Endothelial cell (in vitro differentiated cells): ENCODE results near the gene CSGALNACT2. TPM values are rescaled to one million over a fixed set of nuclear protein-coding genes. Genes with fewer than 3 reads are reported as not detected.

Experiments
- DNase-seq: peaks from one replicate; pipeline ENCODE4 v3.0.0; 2021; ENCODE audit warnings: low spot score
- H3K27ac Mint-ChIP-seq: one replicate; pipeline ENCODE4 v1.8.0; 2021; ENCODE audit warnings: mixed read lengths, inconsistent platforms; ENCODE audit not compliant: unreplicated experiment
- H3K27me3 Mint-ChIP-seq: one replicate; pipeline ENCODE4 v1.8.0; 2021; ENCODE audit warnings: mild to moderate bottlenecking, moderate library complexity, mixed read lengths, inconsistent platforms; ENCODE audit not compliant: unreplicated experiment
- H3K36me3 Mint-ChIP-seq: one replicate; pipeline ENCODE4 v1.8.0; 2021; ENCODE audit warnings: mild to moderate bottlenecking, low read depth, mixed read lengths, inconsistent platforms; ENCODE audit not compliant: unreplicated experiment
- H3K4me1 Mint-ChIP-seq: one replicate; pipeline ENCODE4 v1.8.0; 2021; ENCODE audit warnings: mild to moderate bottlenecking, mixed read lengths, inconsistent platforms; ENCODE audit not compliant: unreplicated experiment
- H3K4me3 Mint-ChIP-seq: one replicate; pipeline ENCODE4 v1.8.0; 2021; ENCODE audit warnings: mild to moderate bottlenecking, mixed read lengths, inconsistent platforms; ENCODE audit not compliant: unreplicated experiment
- H3K9me3 Mint-ChIP-seq: one replicate; pipeline ENCODE4 v1.8.0; 2021; ENCODE audit warnings: mixed read lengths, inconsistent platforms; ENCODE audit not compliant: unreplicated experiment
- total RNA-seq: library from RNA; stranded (reverse); fragmentation: NEBNext Ultra II Directional; extraction: Animal tissue kit (Norgen Biotek cat#: 25700); gene quantifications from one replicate; pipeline ENCODE4 v1.2.1, GENCODE V29; 2021; ENCODE audit not compliant: unreplicated experiment
- TF ChIP-seq, protein P1 (sequence below): fragments of 200-600 bp; sonication (generic); IDR thresholded peaks from one replicate; pipeline ENCODE4 v1.5.0; 2021; ENCODE audit warnings: antibody characterized with exemption; ENCODE audit not compliant: unreplicated experiment

CSGALNACT2 gene
- total RNA-seq, 1 donor from 2014 or later: 3.8 TPM

DNA sequence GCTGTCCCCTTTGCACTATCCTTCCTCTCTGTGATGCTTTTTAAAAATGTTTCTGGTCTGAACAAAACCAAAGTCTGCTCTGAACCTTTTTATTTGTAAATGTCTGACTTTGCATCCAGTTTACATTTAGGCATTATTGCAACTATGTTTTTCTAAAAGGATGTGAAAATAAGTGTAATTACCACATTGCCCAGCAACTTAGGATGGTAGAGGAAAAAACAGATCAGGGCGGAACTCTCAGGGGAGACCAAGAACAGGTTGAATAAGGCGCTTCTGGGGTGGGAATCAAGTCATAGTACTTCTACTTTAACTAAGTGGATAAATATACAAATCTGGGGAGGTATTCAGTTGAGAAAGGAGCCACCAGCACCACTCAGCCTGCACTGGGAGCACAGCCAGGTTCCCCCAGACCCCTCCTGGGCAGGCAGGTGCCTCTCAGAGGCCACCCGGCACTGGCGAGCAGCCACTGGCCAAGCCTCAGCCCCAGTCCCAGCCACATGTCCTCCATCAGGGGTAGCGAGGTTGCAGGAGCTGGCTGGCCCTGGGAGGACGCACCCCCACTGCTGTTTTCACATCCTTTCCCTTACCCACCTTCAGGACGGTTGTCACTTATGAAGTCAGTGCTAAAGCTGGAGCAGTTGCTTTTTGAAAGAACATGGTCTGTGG, 11.4 kb upstream of the CSGALNACT2 start:
- TF ChIP-seq, protein P1, sequence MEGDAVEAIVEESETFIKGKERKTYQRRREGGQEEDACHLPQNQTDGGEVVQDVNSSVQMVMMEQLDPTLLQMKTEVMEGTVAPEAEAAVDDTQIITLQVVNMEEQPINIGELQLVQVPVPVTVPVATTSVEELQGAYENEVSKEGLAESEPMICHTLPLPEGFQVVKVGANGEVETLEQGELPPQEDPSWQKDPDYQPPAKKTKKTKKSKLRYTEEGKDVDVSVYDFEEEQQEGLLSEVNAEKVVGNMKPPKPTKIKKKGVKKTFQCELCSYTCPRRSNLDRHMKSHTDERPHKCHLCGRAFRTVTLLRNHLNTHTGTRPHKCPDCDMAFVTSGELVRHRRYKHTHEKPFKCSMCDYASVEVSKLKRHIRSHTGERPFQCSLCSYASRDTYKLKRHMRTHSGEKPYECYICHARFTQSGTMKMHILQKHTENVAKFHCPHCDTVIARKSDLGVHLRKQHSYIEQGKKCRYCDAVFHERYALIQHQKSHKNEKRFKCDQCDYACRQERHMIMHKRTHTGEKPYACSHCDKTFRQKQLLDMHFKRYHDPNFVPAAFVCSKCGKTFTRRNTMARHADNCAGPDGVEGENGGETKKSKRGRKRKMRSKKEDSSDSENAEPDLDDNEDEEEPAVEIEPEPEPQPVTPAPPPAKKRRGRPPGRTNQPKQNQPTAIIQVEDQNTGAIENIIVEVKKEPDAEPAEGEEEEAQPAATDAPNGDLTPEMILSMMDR: no peak
- no peak for DNase-seq
- Mint-ChIP-seq H3K4me1 (no peaks in the 10 kb centered on the region), H3K4me3 (no peak overlapping the region), H3K9me3 (no peaks in the 10 kb centered on the region), H3K27ac (no peak overlapping the region), H3K27me3 (peaks cover 5% of the 10 kb centered on the region), H3K36me3 (no peaks in the 10 kb centered on the region)

DNA sequence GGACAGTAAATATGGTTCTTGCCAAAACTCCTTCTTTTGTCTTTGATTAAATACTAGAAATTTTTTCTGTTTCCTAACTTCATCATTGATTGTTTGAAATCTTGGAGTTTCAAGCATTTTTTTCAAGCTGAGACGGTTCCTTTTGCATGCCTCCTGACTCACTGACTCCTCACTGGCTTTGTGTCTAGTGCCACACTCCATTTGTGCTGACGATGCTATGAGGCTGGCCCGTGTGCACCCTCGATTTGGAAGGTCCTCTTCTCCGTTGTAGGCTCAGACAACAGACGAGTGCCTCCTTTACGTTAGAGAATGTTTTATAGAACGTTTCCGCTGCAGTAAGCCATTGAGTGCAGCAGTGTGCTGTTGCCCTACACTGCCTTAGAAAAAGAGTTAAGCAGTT, 10.8 kb upstream of the CSGALNACT2 start:
- no peaks in the 10 kb centered on the region for H3K36me3 Mint-ChIP-seq
- no peak overlapping the region for H3K4me3 Mint-ChIP-seq
- H3K27me3 Mint-ChIP-seq: peaks cover 5% of the 10 kb centered on the region
- DNase-seq: no peak
- H3K27ac Mint-ChIP-seq: no peak overlapping the region
- H3K9me3 Mint-ChIP-seq: no peaks in the 10 kb centered on the region
- no peaks in the 10 kb centered on the region for H3K4me1 Mint-ChIP-seq
- TF ChIP-seq, protein P1: no peak

DNA sequence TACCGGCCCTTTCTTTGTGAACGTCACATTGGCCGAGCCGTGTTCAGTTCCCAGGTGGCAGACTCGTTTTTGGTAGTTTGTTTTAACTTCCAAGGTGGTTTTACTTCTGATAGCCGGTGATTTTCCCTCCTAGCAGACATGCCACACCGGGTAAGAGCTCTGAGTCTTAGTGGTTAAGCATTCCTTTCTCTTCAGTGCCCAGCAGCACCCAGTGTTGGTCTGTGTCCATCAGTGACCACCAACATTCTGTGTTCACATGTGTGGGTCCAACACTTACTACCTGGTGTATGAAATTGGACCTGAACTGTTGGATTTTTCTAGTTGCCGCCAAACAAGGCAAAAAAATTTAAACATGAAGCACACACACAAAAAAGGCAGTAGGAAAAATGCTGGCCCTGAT, 9.9 kb upstream of the CSGALNACT2 start:
- TF ChIP-seq, protein P1: no peak
- no peak overlapping the region for H3K4me3 Mint-ChIP-seq
- H3K27ac Mint-ChIP-seq: no peak overlapping the region
- no peaks in the 10 kb centered on the region for H3K4me1 Mint-ChIP-seq
- H3K36me3 Mint-ChIP-seq: no peaks in the 10 kb centered on the region
- peaks cover 5% of the 10 kb centered on the region for H3K27me3 Mint-ChIP-seq
- H3K9me3 Mint-ChIP-seq: no peaks in the 10 kb centered on the region
- no peak for DNase-seq

DNA sequence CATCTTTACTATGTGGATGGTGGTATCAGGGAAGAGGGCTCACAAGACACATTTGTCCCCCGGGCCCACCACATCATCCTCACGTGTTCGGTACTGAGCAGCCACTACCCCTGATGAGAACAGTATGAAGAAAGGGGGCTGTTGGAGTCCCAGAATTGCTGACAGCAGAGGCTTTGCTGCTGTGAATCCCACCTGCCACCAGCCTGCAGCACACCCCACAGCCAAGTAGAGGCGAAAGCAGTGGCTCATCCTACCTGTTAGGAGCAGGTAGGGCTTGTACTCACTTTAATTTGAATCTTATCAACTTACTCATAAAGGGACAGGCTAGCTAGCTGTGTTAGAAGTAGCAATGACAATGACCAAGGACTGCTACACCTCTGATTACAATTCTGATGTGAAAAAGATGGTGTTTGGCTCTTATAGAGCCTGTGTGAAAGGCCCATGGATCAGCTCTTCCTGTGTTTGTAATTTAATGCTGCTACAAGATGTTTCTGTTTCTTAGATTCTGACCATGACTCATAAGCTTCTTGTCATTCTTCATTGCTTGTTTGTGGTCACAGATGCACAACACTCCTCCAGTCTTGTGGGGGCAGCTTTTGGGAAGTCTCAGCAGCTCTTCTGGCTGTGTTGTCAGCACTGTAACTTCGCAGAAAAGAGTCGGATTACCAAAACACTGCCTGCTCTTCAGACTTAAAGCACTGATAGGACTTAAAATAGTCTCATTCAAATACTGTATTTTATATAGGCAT, 9.1 kb upstream of the CSGALNACT2 start:
- Mint-ChIP-seq H3K4me1 (no peaks in the 10 kb centered on the region), H3K9me3 (no peaks in the 10 kb centered on the region), H3K4me3 (no peak overlapping the region), H3K27me3 (peaks cover 5% of the 10 kb centered on the region), H3K36me3 (no peaks in the 10 kb centered on the region), H3K27ac (no peak overlapping the region)
- DNase-seq: no peak
- TF ChIP-seq, protein P1: no peak

DNA sequence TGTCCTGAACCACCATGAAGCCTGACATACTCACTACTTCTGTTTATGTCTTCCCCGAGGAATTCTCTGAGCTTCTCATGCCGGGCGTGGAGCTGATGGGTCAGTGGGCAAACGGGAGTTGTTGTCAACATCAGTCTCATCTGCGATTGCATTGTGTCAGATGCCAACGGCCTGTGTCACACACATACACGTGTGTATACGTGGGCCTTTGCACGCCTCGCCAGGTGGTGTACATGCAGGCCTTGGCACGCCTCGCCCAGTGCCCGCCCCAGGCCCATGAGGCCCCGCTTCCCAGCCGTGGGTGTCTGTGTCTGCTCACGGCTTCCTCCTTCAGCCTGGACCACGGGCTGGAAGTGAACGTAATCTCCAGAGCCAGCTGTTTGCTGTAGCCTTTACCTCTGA, 7.5 kb upstream of the CSGALNACT2 start:
- DNase-seq: no peak
- Mint-ChIP-seq H3K9me3 (no peaks in the 10 kb centered on the region), H3K27ac (no peak overlapping the region), H3K4me1 (no peaks in the 10 kb centered on the region), H3K4me3 (no peak overlapping the region), H3K27me3 (peaks cover 5% of the 10 kb centered on the region), H3K36me3 (no peaks in the 10 kb centered on the region)
- TF ChIP-seq, protein P1: no peak
